Activated CD4-positive, alpha-beta T cell treated with anti-CD3 and anti-CD28 coated beads, Interleukin-2, amount 50 U/mL, for 24 hours (primary cell): Measurements from ENCODE around the gene OR9A4.

Experiments used
- DNase-seq, 2 donors: peaks; one replicate each; pipeline ENCODE4 v3.0.0-alpha.2; 2020; ENCODE audit warnings: low read depth in 1 of 2, low spot score in 1 of 2

The OR9A4 gene

GRCh38 chr7:141946796-141947195, 30.6 kb downstream of the OR9A4 start, which contains the start of gene CLEC5A:
Gene CLEC5A, minus strand, starts transcription at chr7:141946974. Its CDS starts 682 bp downstream, at chr7:141946292.
- DNase-seq: no peak

GRCh38 chr7:141949021-141949420, 32.8 kb downstream of the OR9A4 start:
- DNase-seq: no peak

- no peak for DNase-seq
Observed at GRCh38 chr7:141949451-141949850, 33.3 kb downstream of the OR9A4 start.

- no peak for DNase-seq
Observed at GRCh38 chr7:141949911-141950310, 33.7 kb downstream of the OR9A4 start.

- DNase-seq: no peak
Observed at GRCh38 chr7:141950806-141951205, 34.6 kb downstream of the OR9A4 start.

GRCh38 chr7:141952461-141952860, 36.3 kb downstream of the OR9A4 start:
- DNase-seq: no peak

- DNase-seq: no peak
Observed at GRCh38 chr7:141954334-141954733, 38.1 kb downstream of the OR9A4 start.

- DNase-seq: no peak
Observed at GRCh38 chr7:141956084-141956483, 39.9 kb downstream of the OR9A4 start.

GRCh38 chr7:141960687-141961422, 44.7 kb downstream of the OR9A4 start:
- no peak for DNase-seq
